ENCODE results near the gene PTPA.
"Not testable (repeated sequence)": the region's sequence is repeated elsewhere in the genome, so short reads cannot be mapped to it uniquely, and the experiment has no call there.

PTPA gene

DNA sequence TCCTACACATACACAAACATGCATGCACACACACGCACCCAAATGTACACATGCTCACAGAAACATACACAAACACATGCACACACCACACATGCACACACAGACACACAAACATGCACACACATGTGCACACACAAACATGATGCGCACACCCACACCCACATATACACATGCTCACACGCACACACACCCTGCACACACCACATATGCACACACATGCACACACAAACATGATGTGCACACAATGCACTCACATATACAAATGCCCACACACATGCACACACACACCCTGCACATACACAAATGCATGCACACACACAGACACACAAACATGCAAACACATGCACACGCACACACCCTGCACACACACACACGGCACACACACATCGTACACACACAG, 74.2 kb downstream of the PTPA start:
- Histone ChIP-seq H3K9me3 (ENCODE audit: control insufficient read depth in 1 of 2, low read length in 2 of 2) (no peaks in the 10 kb centered on the region), H3K36me3 (ENCODE audit: control insufficient read depth in 1 of 2, insufficient read depth in 2 of 2, low read length in 2 of 2) (no peaks in the 10 kb centered on the region), H3K4me1 (ENCODE audit: control insufficient read depth in 1 of 2, insufficient read depth in 2 of 2, low read length in 2 of 2) (peaks cover 0 to 4% of the 10 kb centered on the region in 2 donors), H3K27me3 (ENCODE audit: low read depth, low read length) (no peaks in the 10 kb centered on the region), H3K27ac (ENCODE audit: low read length) (no peak overlapping the region), H3K4me3 (ENCODE audit: low read depth in 1 of 2, low read length in 2 of 2) (no peak overlapping the region)

DNA sequence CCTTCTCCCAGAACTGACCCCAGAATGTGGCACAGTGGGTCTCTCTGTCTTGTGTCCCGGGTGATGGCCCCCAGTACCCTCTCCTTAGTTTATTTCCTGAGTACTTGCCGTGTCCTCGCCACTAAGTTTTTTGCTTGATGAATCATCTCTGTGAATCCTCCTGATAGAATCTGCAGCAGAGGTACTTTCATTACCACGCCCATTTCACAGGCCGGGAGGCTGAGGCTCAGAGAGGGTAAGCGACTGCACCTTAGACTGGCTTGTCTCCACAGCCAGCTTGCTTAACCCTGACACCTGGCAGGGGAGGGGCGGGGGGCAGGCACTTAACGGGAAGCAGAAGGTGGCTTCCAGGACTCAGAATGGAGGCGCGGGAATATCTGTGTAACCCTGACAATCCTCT, 74.8 kb downstream of the PTPA start:
- Histone ChIP-seq H3K4me3 (ENCODE audit: low read depth in 1 of 2, low read length in 2 of 2) (no peak overlapping the region), H3K36me3 (ENCODE audit: control insufficient read depth in 1 of 2, insufficient read depth in 2 of 2, low read length in 2 of 2) (no peaks in the 10 kb centered on the region), H3K27me3 (ENCODE audit: low read depth, low read length) (no peaks in the 10 kb centered on the region), H3K4me1 (ENCODE audit: control insufficient read depth in 1 of 2, insufficient read depth in 2 of 2, low read length in 2 of 2) (peaks cover 0 to 4% of the 10 kb centered on the region in 2 donors), H3K27ac (ENCODE audit: low read length) (no peak overlapping the region), H3K9me3 (ENCODE audit: control insufficient read depth in 1 of 2, low read length in 2 of 2) (no peaks in the 10 kb centered on the region)

DNA sequence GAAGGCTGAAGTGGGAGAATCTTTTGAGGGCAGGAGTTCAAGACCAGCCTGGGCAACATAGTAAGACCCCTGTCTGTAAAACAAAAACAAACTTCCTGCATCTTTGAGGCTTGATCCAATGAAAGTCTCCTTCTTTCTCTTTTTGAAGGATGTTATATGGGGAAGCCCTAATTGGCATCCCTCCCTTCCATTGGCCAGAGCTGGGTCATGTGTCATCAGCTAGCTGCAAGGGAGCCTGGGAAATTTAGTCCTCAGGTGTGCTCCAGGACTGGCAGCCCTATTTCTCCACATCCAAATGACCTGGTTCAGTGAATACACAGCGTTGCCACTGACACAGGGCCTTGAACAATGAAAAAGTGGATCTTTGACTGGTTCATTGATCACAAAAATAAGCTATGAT, 75.8 kb downstream of the PTPA start:
- peaks cover 0 to under 1% of the 10 kb centered on the region in 2 donors for H3K9me3 ChIP-seq (ENCODE audit: control insufficient read depth in 1 of 2, low read length in 2 of 2)
- H3K4me1 ChIP-seq (ENCODE audit: control insufficient read depth in 1 of 2, insufficient read depth in 2 of 2, low read length in 2 of 2) = peaks cover 0 to 4% of the 10 kb centered on the region in 2 donors
- no peak overlapping the region for H3K4me3 ChIP-seq (ENCODE audit: low read depth in 1 of 2, low read length in 2 of 2)
- H3K36me3 ChIP-seq (ENCODE audit: control insufficient read depth in 1 of 2, insufficient read depth in 2 of 2, low read length in 2 of 2) = no peaks in the 10 kb centered on the region
- no peak overlapping the region for H3K27ac ChIP-seq (ENCODE audit: low read length)
- no peaks in the 10 kb centered on the region for H3K27me3 ChIP-seq (ENCODE audit: low read depth, low read length)

DNA sequence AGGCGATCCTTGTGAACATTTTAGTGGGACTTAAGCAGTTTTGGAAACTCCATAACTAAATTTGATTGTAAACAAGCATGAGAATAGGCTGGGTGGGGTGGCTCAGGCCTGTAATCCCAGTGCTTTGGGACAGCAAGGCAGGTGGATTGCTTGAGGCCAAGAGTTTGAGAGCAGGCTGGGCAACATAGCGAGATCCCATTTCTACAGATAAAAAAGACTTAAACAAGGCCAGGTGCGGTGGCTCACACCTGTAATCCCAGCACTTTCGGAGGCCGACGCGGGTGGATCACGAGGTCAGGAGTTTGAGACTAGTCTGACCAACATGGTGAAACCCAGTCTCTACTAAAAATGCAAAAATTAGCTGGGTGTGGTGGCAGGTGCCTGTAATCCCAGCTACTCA, 78.8 kb downstream of the PTPA start:
- H3K4me3 ChIP-seq (ENCODE audit: low read depth in 1 of 2, low read length in 2 of 2); H3K36me3 ChIP-seq (ENCODE audit: control insufficient read depth in 1 of 2, insufficient read depth in 2 of 2, low read length in 2 of 2): not testable (repeated sequence)

DNA sequence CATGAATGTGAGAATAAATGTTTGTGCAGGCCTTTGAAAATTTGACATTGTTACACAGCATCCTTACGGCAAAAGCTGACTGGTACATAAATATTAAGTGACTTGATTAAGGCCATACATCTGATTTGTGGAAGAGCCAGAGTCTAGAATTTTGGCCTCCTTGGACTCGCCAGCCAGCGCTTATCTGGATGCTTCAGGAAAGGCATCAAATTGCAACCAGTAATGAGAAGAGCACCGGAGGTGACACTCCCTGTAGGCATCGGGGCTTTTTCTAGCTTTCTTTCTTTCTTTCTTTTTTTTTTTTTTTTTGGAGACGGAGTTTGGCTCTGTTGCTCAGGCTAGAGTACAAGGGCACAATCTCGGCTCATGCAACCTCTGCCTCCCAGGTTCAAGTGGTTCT, 80.0 kb downstream of the PTPA start:
- H3K27me3 ChIP-seq (ENCODE audit: low read depth, low read length) = no peaks in the 10 kb centered on the region
- no peaks in the 10 kb centered on the region for H3K36me3 ChIP-seq (ENCODE audit: control insufficient read depth in 1 of 2, insufficient read depth in 2 of 2, low read length in 2 of 2)
- peaks cover 0 to 4% of the 10 kb centered on the region in 2 donors for H3K9me3 ChIP-seq (ENCODE audit: control insufficient read depth in 1 of 2, low read length in 2 of 2)
- H3K4me3 ChIP-seq (ENCODE audit: low read depth in 1 of 2, low read length in 2 of 2) = no peak overlapping the region
- H3K4me1 ChIP-seq (ENCODE audit: control insufficient read depth in 1 of 2, insufficient read depth in 2 of 2, low read length in 2 of 2) = no peaks in the 10 kb centered on the region
- H3K27ac ChIP-seq (ENCODE audit: low read length) = no peak overlapping the region

More for the DNA sequence above, 78.8 kb downstream of the PTPA start:
- not testable (repeated sequence) for H3K27me3 ChIP-seq (ENCODE audit: low read depth, low read length); H3K4me1 ChIP-seq (ENCODE audit: control insufficient read depth in 1 of 2, insufficient read depth in 2 of 2, low read length in 2 of 2); H3K27ac ChIP-seq (ENCODE audit: low read length); H3K9me3 ChIP-seq (ENCODE audit: control insufficient read depth in 1 of 2, low read length in 2 of 2)

DNA sequence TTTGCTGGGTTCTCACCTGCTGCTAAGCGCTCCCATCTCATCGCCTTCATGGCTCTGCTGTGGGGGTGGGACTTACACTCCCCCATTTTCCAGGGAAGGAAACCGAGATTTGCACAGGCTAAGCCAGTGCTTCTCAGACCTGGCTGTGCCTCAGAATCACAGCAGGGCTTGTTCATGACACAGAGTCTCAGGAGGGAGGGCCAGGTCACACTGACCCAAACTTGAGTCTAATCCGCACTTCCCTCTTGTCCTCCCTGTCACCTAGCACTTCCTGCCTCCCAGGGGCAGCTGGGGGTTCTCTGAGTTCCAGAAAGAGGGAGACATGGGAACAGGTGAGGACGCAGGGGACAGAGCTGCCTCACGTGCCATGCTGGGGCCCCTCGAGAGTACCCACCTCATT, 82.4 kb downstream of the PTPA start:
- H3K27ac ChIP-seq (ENCODE audit: low read length) = no peak overlapping the region
- peaks cover 0 to 12% of the 10 kb centered on the region in 2 donors for H3K4me1 ChIP-seq (ENCODE audit: control insufficient read depth in 1 of 2, insufficient read depth in 2 of 2, low read length in 2 of 2)
- H3K27me3 ChIP-seq (ENCODE audit: low read depth, low read length) = no peaks in the 10 kb centered on the region
- H3K36me3 ChIP-seq (ENCODE audit: control insufficient read depth in 1 of 2, insufficient read depth in 2 of 2, low read length in 2 of 2) = no peaks in the 10 kb centered on the region
- H3K9me3 ChIP-seq (ENCODE audit: control insufficient read depth in 1 of 2, low read length in 2 of 2) = peaks cover 0 to 4% of the 10 kb centered on the region in 2 donors
- H3K4me3 ChIP-seq (ENCODE audit: low read depth in 1 of 2, low read length in 2 of 2) = no peak overlapping the region

DNA sequence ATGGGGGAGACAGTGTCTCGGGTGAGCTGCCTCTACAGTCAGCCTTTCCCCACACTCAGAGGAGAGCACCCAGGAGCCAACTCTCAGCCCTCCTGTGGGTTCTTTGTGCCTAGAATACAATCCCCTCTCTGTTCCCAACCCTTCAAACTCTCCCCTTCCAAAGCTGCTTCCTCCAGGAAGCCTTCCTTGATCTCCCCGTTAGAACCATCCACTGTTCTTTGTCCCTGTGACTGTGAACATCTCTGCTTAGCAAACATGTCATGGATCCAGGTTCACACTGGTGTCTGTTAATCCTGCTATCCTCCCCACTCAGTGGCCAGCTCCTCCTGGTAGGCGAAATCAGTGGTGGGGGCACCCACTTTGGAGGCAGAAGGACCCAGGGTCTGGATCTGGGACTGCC, 83.0 kb downstream of the PTPA start:
- Histone ChIP-seq H3K27me3 (ENCODE audit: low read depth, low read length) (no peaks in the 10 kb centered on the region), H3K4me1 (ENCODE audit: control insufficient read depth in 1 of 2, insufficient read depth in 2 of 2, low read length in 2 of 2) (peaks cover 0 to 14% of the 10 kb centered on the region in 2 donors), H3K4me3 (ENCODE audit: low read depth in 1 of 2, low read length in 2 of 2) (no peak overlapping the region), H3K27ac (ENCODE audit: low read length) (no peak overlapping the region), H3K9me3 (ENCODE audit: control insufficient read depth in 1 of 2, low read length in 2 of 2) (peaks cover 0 to 4% of the 10 kb centered on the region in 2 donors), H3K36me3 (ENCODE audit: control insufficient read depth in 1 of 2, insufficient read depth in 2 of 2, low read length in 2 of 2) (no peaks in the 10 kb centered on the region)

DNA sequence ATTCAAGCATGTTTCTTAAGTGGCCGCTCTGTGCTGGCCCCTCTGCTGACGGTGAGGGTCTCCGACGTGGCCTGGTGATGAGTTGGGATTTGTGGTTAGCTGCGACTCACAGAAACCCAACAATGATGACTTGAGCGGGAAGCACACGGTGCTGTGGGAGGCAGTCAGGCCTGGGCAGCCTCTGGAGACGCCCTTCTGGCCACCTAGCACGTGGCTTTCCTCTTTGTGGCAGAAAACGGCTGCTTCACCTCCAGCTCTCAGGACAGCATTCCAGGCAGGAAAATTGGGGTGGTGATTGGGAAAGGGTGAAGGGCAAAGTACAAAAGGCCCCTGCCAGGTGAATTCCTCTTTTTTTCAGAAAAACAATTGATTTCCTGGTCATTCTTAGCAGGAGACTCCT, 84.4 kb downstream of the PTPA start:
- Histone ChIP-seq H3K27me3 (ENCODE audit: low read depth, low read length) (no peaks in the 10 kb centered on the region), H3K4me3 (ENCODE audit: low read depth in 1 of 2, low read length in 2 of 2) (no peak overlapping the region), H3K4me1 (ENCODE audit: control insufficient read depth in 1 of 2, insufficient read depth in 2 of 2, low read length in 2 of 2) (peaks cover 0 to 14% of the 10 kb centered on the region in 2 donors), H3K27ac (ENCODE audit: low read length) (no peak overlapping the region), H3K36me3 (ENCODE audit: control insufficient read depth in 1 of 2, insufficient read depth in 2 of 2, low read length in 2 of 2) (no peaks in the 10 kb centered on the region), H3K9me3 (ENCODE audit: control insufficient read depth in 1 of 2, low read length in 2 of 2) (peaks cover 0 to 4% of the 10 kb centered on the region in 2 donors)

DNA sequence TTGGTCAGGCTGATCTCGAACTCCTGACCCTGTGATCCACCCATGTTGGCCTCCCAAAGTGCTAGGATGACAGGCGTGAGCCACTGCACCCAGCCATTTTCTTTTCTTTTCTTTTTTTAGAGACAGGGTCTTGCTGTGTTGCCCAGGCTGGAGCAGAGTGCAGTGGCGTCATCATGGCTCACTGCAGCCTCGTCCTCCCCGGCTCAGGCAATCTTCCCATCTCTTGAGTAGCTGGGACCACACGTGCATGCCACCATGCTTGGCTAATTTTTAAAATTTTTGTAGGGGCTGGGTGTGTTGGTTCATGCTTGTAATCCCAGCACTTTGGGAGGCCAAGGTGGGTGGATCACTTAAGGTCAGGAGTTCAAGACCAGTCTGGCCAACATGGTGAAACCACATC, 85.8 kb downstream of the PTPA start:
- not testable (repeated sequence) for H3K27ac ChIP-seq (ENCODE audit: low read length); H3K27me3 ChIP-seq (ENCODE audit: low read depth, low read length); H3K9me3 ChIP-seq (ENCODE audit: control insufficient read depth in 1 of 2, low read length in 2 of 2); H3K4me3 ChIP-seq (ENCODE audit: low read depth in 1 of 2, low read length in 2 of 2); H3K36me3 ChIP-seq (ENCODE audit: control insufficient read depth in 1 of 2, insufficient read depth in 2 of 2, low read length in 2 of 2)
- H3K4me1 ChIP-seq (ENCODE audit: control insufficient read depth in 1 of 2, insufficient read depth in 2 of 2, low read length in 2 of 2) = peaks cover 0 to 14% of the 10 kb centered on the region in 2 donors

DNA sequence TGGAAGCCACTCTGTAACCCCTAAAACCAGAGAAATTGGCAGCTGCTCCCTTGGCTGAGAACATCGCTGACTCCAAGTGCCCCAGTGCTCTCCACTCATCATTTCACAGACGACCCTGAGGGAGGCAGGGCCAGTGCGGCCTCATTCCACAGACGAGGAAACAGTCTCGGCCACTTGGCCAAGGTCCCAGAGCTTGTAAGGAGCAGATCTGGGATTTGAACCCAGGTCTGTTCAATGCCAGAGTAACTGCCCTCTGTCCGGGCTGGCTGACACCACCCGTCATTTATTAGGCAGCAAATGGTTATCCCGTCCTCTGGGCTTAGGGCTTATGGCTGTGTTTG, 86.7 kb downstream of the PTPA start:
- no peak overlapping the region for H3K4me3 ChIP-seq (ENCODE audit: low read depth in 1 of 2, low read length in 2 of 2)
- no peaks in the 10 kb centered on the region for H3K27me3 ChIP-seq (ENCODE audit: low read depth, low read length)
- no peaks in the 10 kb centered on the region for H3K36me3 ChIP-seq (ENCODE audit: control insufficient read depth in 1 of 2, insufficient read depth in 2 of 2, low read length in 2 of 2)
- peaks cover 0 to 14% of the 10 kb centered on the region in 2 donors for H3K4me1 ChIP-seq (ENCODE audit: control insufficient read depth in 1 of 2, insufficient read depth in 2 of 2, low read length in 2 of 2)
- H3K9me3 ChIP-seq (ENCODE audit: control insufficient read depth in 1 of 2, low read length in 2 of 2) = no peaks in the 10 kb centered on the region
- peak overlapping the region; percentile 62 for H3K27ac ChIP-seq (ENCODE audit: low read length)
